Kidney epithelial cell (primary cell): ENCODE results near the gene HES7. TPM values are rescaled to one million over a fixed set of nuclear protein-coding genes. Genes with fewer than 3 reads are reported as not detected.

Source experiments
- DNase-seq: peaks from one replicate; pipeline ENCODE4 v3.0.0-alpha.2; 2010; ENCODE audit warnings: low read depth
- H3K27me3 ChIP-seq: 2 replicates; pipeline ENCODE4 v1.6.0; 2011; ENCODE audit warnings: low read length; ENCODE audit not compliant: control insufficient read depth, insufficient read depth
- H3K36me3 ChIP-seq: 2 replicates; pipeline ENCODE4 v1.5.1; 2011; ENCODE audit warnings: low read length; ENCODE audit not compliant: control insufficient read depth, insufficient read depth
- H3K4me3 ChIP-seq: 2 replicates; pipeline ENCODE4 v1.5.1; 2011; ENCODE audit warnings: low read depth, mild to moderate bottlenecking, control low read depth, low read length
- CTCF ChIP-seq: IDR thresholded peaks from 2 replicates; pipeline ENCODE4 v1.5.1; 2011; ENCODE audit warnings: mild to moderate bottlenecking, moderate library complexity, low read length, control low read depth, inconsistent platforms; ENCODE audit not compliant: insufficient read depth, poor library complexity, severe bottlenecking
- total RNA-seq: library from RNA; depleted of rRNA; stranded (reverse); fragments of >200 nt; gene quantifications from 2 replicates; pipeline ENCODE4 v1.2.3, GENCODE V29; 2015

The HES7 gene
- total RNA-seq, 1 donor from 2014 or later = not detected

GRCh38 chr17:8150194-8151119 is 26.6 kb upstream of the HES7 start:
- no peak for TF ChIP-seq CTCF
- peak overlapping the region; percentile 62 for H3K4me3 ChIP-seq
- peaks cover 4% of the 10 kb centered on the region for H3K36me3 ChIP-seq
- no peak for DNase-seq
- no peaks in the 10 kb centered on the region for H3K27me3 ChIP-seq

- no peaks in the 10 kb centered on the region for H3K27me3 ChIP-seq
- H3K36me3 ChIP-seq = peaks cover 4% of the 10 kb centered on the region
- H3K4me3 ChIP-seq = no peak overlapping the region
- DNase-seq = no peak
- TF ChIP-seq CTCF = no peak
Observed at GRCh38 chr17:8149419-8150193, 25.7 kb upstream of the HES7 start.

- H3K4me3 ChIP-seq = no peak overlapping the region
- TF ChIP-seq CTCF = no peak
- H3K27me3 ChIP-seq = no peaks in the 10 kb centered on the region
- DNase-seq = no peak
- peaks cover 10% of the 10 kb centered on the region for H3K36me3 ChIP-seq
Observed at GRCh38 chr17:8148560-8148959, 24.7 kb upstream of the HES7 start.

GRCh38 chr17:8147805-8148404 is 24.0 kb upstream of the HES7 start:
- H3K4me3 ChIP-seq = no peak overlapping the region
- H3K27me3 ChIP-seq = no peaks in the 10 kb centered on the region
- peaks cover 11% of the 10 kb centered on the region for H3K36me3 ChIP-seq
- no peak for TF ChIP-seq CTCF
- no peak for DNase-seq

GRCh38 chr17:8147141-8147804 is 23.4 kb upstream of the HES7 start:
- no peaks in the 10 kb centered on the region for H3K27me3 ChIP-seq
- no peak for TF ChIP-seq CTCF
- peaks cover 11% of the 10 kb centered on the region for H3K36me3 ChIP-seq
- no peak overlapping the region for H3K4me3 ChIP-seq
- no peak for DNase-seq
